Sigmoid colon (tissue), 4 donors: ENCODE data around the gene ZIC1.

Source experiments
- CTCF ChIP-seq, 4 experiments: fragments of 450-650 bp in 3 of 4; fragments of 200-600 bp in 1 of 4; IDR thresholded peaks; one replicate each; pipeline ENCODE4 v1.5.1; 2016 to 2019; ENCODE audit warnings: antibody characterized with exemption in 4 of 4, mild to moderate bottlenecking in 3 of 4, moderate library complexity in 2 of 4
- EP300 ChIP-seq, 4 donors: sonication (generic); formaldehyde crosslinking; IDR thresholded peaks; one replicate each; pipeline ENCODE4 v1.6.1; 2017; ENCODE audit warnings: antibody characterized with exemption in 4 of 4

- TF ChIP-seq CTCF (IDR thresholded peaks at IDR 0.05) (no peak), EP300 (IDR thresholded peaks at IDR 0.05) (no peak)
These were observed 10.2 kb upstream of the ZIC1 start for GRCh38 chr3:147398813-147399534.
